ENCODE measurements around the gene FIBCD1. TPM values are rescaled to one million over a fixed set of nuclear protein-coding genes. Genes with fewer than 3 reads are reported as not detected.

FIBCD1 gene
- polyA plus RNA-seq, 1 donor = not detected

DNA sequence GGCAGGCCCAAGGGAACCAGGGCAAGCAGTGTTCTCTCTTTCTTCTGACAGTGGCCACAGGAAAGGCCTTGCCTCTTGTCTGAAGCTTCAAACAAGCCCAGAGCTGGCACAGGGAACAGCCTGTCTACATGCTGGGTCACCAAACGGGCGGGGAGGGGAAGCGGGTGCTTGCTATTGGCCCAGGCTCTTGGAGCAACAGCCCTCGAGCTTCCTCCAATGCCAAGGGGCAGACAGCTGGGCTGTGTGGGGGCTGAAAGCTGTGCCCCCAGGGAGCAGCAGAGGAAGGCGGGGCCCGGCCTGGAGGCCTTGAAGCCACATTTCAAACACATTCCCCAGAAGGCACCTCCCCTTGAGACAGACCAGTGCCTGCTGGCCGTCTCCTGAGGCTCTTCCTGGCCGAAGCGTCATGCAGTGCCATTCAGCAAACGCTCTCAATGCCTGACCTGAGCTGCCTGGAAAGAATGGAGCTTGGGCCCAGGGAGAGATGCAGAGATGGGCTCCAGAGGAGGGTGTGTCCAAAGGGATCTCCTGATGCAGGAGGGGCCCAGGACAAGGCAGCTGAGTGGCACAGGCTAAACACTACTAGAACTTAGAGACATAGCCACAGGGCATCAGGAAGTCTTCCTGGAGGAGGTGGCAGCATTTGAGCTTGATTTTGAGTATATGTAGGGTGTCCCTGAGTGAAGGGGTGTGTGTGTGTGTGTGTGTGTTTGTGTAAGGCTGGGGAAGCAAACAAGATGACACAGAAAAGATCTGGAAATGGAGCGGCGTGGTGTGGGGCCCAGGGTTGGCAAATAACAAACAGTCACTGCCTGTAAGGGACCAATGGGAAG lies 2.5 kb downstream of the FIBCD1 start:
- no peak for DNase-seq (ENCODE audit: low read depth)

GRCh38 chr9:130935648-130936271 lies 3.3 kb downstream of the FIBCD1 start:
- DNase-seq (ENCODE audit: low read depth) = no peak

DNA sequence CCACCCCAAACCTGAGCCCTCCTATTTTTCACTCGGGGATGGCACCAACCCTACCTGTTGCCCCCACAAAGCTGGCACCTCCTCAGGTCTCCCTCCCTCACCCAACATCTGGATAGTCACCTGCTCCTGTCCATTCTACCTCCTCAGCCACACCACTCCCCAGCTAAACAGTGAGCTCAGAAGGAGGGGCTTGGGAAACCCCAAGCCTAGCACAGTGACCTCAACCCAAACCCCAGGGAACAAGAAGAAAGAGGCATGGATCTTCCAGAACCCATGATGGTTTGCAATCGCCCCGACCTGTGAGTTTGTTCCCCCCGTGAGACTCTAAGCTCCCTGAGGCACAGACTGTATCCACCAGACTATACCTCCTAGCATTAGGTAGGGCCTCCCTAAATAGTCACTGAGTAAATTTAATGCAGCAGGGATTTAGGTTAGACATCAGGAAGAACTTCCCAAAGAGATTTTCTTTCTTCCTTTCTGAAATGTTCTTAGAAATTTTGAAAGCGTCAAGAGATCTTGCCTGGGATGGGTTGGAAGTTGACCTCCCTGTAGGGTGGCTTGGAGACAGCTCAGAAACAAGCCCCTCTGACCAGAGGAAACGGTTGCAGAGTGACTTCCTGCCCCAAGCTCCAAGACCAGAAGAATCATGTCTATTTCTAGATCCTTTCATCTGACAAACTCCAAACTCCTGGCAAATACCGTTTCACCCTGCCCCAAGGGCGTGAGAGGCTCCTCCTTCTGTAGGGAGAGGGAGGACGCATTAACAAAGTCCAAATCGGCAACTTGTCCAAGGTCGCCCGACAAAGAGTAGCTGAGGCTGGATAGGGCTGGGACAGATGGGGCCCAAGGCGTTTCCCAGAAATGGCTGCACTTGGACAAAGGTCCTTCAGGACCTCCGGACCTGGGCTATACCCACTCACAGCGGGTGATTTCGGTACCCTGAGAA lies 4.1 kb downstream of the FIBCD1 start:
- no peak for DNase-seq (ENCODE audit: low read depth)

- DNase-seq (ENCODE audit: low read depth) = no peak
Observed at GRCh38 chr9:130934246-130934645, 4.8 kb downstream of the FIBCD1 start.

- no peak for DNase-seq (ENCODE audit: low read depth)
Observed at GRCh38 chr9:130933114-130934046, 5.7 kb downstream of the FIBCD1 start.

DNA sequence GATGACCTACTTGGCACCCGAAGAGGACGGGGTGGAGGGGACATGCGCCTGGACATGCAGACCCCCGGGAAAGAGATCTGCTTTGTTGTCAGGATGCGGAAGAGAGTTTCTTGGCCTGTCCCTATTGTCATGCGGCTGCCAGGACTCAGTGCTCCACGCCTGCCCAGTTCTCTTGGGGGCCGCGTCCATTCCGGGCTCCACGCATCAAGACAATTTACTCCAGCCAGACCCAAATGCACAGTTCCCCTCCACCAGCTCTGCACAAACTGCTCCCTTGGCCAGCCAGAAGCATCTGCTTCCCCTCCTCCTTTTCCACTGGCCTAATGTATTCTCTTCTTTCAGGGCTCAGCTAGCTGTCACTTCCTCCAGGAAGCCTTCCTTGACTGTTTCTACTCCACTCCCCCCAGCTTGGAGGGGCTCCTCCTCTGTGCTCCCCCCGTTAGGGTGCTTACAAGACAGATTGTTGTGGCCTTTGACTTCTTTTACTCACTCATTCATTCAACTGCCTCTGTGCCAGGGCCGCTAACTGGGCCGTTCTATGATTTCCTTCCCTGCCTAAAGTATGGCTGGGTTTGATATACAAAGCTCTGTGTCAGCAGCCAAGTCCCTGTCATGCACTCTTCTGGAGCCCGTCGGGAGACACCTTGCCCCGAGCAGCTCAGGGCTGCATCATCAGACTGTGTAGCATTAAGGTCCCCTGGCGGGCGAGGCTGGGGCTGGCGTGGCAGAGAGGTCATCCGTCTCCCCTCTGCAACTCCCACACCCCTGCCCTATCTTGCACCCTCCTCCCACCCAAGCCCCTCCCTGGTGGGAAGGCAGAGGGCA lies 6.6 kb downstream of the FIBCD1 start:
- peak; percentile 40 for DNase-seq (ENCODE audit: low read depth)

GRCh38 chr9:130931508-130932254 lies 7.4 kb downstream of the FIBCD1 start:
- DNase-seq (ENCODE audit: low read depth) = peak; percentile 28

- no peak for DNase-seq (ENCODE audit: low read depth)
Observed at GRCh38 chr9:130930804-130931349, 8.2 kb downstream of the FIBCD1 start.

DNA sequence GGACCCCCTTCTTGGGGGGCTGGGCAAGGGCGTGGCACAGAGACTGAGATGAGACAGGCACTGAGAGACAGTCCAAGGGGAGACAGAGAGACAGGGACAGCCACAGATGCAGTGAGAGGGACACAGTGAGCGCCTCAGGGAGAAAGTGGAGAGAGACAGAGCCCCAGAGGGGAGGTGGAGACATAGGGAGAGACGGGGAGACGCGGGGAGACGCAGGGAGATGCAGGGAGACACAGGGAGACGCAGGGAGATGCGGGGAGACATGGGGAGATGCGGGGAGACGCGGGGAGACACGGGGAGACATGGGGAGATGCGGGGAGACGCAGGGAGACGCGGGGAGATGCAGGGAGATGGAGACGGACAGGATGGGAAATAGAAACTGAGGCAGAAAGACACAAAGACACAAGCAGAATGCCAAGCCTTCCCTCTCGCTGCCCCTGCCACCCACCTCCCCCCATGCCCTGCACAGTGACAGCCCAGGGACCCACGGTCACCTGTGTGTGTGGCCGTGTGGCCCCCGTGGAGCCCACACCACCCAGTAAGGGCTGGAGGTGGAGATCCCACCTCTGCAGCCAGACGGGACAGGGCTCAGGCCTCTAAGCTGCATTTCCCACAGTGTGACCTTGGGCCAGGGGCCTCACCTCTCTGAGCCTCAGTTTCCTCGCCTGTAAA lies 8.8 kb downstream of the FIBCD1 start:
- no peak for DNase-seq (ENCODE audit: low read depth)

- no peak for DNase-seq (ENCODE audit: low read depth)
Observed at GRCh38 chr9:130929571-130930038, 9.4 kb downstream of the FIBCD1 start.

GRCh38 chr9:130927995-130928900 lies 10.8 kb downstream of the FIBCD1 start:
- DNase-seq (ENCODE audit: low read depth) = no peak

- DNase-seq (ENCODE audit: low read depth) = no peak
Observed at GRCh38 chr9:130927338-130927737, 11.7 kb downstream of the FIBCD1 start.

- DNase-seq (ENCODE audit: low read depth) = no peak
Observed at GRCh38 chr9:130925050-130925678, 13.9 kb downstream of the FIBCD1 start.

- DNase-seq (ENCODE audit: low read depth) = no peak
Observed at GRCh38 chr9:130924448-130924788, 14.6 kb downstream of the FIBCD1 start.

DNA sequence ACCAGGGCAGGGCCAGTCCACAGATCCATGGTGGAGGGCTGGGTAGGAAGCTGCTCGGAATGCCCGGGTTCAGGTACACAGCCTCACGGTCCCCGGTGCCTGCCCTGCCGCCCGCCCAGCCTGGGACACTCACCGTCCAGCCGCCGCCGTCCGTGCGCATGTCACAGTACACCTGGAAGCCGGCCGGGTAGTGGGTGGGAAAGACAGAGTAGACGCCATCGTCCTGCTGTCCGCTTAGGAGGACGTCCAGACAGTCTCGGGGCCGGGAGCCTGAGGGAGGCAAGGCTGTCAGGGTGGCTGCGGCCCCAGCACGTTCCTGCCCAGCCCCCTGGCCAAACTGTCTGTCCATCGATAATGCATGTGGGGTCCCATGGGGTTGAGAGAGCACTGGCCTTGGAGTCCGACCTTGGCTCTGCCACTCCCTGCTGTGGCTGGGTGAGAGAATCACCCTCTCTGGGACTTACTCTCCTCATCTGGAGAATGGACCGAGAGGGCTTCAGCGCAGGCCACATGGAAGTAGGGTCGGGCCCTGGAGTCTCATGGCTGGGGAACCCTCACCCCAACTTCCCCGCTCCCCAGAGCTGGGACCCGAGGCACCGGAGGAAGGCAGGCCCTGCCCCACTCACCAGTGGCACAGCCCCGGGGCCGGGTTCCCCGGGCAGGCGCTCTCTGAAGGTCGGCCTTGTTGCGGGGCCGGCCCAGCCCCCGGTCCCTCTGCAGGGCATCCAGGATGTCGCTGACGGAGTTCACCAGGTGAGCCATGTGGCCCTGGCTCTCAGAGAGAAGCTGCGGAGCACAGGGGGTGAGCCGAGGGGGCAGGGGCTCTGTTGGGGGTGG lies 15.2 kb downstream of the FIBCD1 start:
- DNase-seq (ENCODE audit: low read depth) = no peak
